MG63 (cell line): ENCODE measurements around the gene REXO1. TPM values are rescaled to one million over a fixed set of nuclear protein-coding genes. Genes with fewer than 3 reads are reported as not detected.

Experiments used
- DNase-seq: peaks from one replicate; pipeline ENCODE4 v3.0.0-alpha.2; 2020
- H3K27me3 ChIP-seq: fragments of 250-450 bp; sonication (Bioruptor Pico); 2 replicates; pipeline ENCODE4 v1.5.1; 2020; ENCODE audit warnings: mild to moderate bottlenecking, moderate library complexity
- H3K36me3 ChIP-seq: fragments of 250-450 bp; sonication (Bioruptor Pico); 2 replicates; pipeline ENCODE4 v1.5.1; 2020; ENCODE audit warnings: mild to moderate bottlenecking, moderate library complexity
- H3K4me3 ChIP-seq: fragments of 250-450 bp; sonication (Bioruptor Pico); 2 replicates; pipeline ENCODE4 v1.5.1; 2020; ENCODE audit warnings: mild to moderate bottlenecking, moderate library complexity
- H3K9me3 ChIP-seq: fragments of 250-450 bp; sonication (Bioruptor Pico); 2 replicates; pipeline ENCODE4 v1.5.1; 2020; ENCODE audit warnings: mild to moderate bottlenecking, moderate library complexity
- total RNA-seq: library from RNA; depleted of rRNA; stranded (reverse); fragments of >200 nt; shearing (Covaris generic); gene quantifications from 2 replicates; pipeline ENCODE4 v1.2.3, GENCODE V29; 2014; ENCODE audit warnings: low replicate concordance

REXO1 gene
- total RNA-seq, 1 experiment from 2014 or later: 4.4 TPM

DNA sequence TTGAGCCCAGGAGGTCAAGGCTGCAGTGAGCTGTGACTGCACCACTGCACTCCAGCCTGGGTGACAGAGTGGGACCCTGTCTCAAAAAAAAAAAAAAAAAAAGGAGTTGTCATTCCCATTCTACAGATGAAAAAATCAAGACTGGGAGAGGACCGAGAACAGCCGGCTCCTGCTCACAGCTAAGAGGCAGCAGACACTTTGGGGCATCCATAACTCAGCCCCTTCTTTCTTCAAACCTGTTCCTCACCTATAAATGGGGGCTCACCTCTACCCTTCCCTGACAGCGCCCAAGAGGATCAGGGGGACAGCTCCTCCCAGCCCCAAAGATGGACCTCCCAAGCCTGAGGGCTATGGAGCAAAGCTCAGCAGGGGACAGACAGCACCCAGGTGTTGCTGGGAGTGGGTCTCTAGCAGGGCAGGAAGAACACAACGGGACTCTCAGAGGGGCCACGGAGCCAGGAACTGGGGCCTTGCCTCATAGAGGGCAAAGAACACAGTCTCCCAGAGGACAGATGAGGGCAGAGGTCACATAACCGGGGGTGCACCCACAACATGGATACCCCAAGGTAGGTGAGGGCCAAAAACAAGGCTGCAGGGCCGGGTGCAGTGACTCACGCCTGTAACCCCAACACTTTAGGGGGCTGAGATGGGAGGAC is 18.5 kb upstream of the REXO1 start:
- Histone ChIP-seq H3K27me3 (no peaks in the 10 kb centered on the region), H3K36me3 (no peaks in the 10 kb centered on the region; the same call in 1 of the 2 replicates), H3K9me3 (no peaks in the 10 kb centered on the region), H3K4me3 (no peak overlapping the region)
- no peak for DNase-seq

DNA sequence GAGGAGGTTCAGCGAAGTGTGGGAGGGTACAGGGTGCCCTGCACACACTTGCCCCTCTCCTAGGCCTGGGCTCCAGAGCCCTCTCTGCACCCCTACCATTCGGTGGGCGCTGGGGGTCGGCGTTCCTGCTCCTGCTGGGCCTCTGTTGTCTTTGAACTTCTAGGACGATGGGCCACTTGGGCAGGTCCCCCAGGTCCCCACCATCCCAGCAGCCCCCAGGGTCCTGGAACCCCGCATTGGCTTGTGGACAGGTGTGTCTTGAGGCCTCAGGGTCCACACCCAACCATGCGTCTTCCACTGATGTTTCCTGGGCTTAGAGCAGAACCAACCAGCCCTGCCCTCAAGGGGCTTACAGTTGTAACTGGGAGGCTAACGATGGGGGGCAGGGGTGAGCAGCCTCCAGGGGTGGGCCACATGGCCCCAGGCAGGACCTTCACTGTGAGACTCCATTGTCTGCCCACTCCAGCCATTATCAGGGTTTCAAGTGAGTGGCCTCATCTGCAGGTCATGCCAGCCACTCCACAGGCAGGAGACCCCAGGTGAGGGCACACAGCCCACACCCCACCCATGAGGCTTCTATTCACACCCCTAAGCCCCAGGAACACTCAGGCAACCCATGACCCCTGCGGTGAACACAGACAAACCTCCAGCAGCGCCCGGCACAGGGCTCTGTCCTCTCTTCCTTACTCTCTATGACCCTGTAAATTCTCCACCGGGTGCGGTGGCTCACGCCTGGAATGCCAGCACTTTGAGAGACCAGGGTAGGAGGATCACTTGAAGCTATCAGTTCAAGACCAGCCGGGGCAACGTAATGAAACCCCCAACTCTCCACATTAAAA is 17.1 kb upstream of the REXO1 start:
- peak overlapping the region; percentile 84 for H3K4me3 ChIP-seq
- no peaks in the 10 kb centered on the region for H3K9me3 ChIP-seq
- H3K27me3 ChIP-seq: no peaks in the 10 kb centered on the region
- H3K36me3 ChIP-seq: no peaks in the 10 kb centered on the region; the same call in 1 of the 2 replicates
- no peak for DNase-seq

DNA sequence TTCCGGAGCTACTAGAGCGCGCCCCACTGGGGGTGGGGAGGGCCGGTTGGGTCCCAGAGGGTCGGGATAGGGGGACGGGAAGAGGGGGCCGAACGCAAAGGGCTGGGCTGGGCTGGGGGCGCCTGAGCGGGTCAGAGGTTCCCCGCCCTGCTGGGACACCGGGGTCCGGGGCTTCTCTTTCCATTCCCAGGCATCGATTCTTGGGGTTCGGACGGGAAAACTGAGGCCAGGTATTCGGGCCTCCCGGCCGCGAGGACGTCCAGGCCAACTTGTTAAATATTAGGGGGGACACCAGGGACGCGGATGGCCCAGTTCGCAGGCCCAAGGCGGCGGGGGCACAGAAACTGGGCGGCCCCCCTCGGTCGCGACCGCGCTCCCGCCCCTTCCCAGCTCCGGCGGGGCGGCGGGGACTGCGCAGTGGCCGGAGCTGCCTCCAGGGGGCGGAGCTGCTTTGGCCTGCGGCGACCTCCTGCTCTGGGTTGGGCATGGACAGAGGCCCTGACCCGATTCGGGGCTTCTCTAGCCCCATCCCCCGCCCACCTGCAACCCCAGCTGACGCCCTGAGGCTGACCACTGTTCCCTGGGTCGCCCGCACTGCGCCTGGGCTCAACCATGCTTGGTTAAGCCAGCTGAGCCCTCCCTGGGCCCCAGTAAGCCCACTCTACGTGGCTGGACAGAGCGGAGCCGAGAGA is 16.3 kb upstream of the REXO1 start:
- H3K9me3 ChIP-seq: no peaks in the 10 kb centered on the region
- no peaks in the 10 kb centered on the region for H3K27me3 ChIP-seq
- peak overlapping the region; percentile 84 for H3K4me3 ChIP-seq
- DNase-seq: peak; percentile 79
- no peaks in the 10 kb centered on the region; the same call in none of the 2 replicates for H3K36me3 ChIP-seq

DNA sequence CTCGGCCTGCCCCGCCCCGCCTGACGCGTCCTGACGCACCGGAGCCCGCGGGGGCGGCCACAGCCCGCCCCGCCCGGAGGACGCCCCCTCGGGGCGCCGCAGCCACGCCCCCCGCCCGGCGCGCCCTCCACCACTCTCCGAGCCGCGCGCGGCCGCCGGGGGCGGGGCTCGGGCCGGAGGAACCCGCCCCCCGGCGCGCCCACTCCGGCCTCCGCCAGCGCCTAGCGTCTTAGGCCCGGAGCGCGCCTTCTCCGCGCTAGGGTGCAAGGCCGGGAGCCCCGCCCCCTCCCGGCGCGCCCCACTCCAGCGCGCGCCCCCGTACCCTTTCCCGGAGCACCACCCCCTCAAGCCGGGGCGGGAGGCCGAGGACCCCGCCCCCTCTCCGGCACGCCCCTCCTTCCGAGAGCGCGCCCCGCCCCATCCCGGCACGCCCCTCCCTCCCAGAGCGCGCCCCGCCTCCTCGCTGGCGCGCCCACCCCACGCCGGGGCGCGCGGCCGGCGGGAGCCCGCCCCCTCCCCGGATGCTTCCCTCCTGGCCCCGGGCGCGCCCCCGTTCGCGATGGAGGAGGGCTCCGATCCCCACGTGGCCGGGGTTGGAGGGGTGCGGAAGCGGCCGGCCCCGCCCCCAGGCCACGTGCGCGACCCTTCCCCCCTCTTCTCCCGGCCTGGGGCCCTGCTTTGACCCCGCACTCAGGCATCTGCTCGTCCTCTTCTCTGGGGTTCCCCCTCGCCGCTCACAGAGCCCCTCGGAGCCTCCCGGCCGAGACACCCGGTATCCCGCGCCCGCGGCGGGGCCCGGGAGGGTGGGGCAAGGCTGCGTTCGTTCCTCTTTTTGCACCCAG is 15.6 kb upstream of the REXO1 start:
- Histone ChIP-seq H3K4me3 (peak overlapping the region; percentile 84), H3K36me3 (no peaks in the 10 kb centered on the region; the same call in none of the 2 replicates), H3K27me3 (no peaks in the 10 kb centered on the region), H3K9me3 (no peaks in the 10 kb centered on the region)
- peak; percentile 88 for DNase-seq

DNA sequence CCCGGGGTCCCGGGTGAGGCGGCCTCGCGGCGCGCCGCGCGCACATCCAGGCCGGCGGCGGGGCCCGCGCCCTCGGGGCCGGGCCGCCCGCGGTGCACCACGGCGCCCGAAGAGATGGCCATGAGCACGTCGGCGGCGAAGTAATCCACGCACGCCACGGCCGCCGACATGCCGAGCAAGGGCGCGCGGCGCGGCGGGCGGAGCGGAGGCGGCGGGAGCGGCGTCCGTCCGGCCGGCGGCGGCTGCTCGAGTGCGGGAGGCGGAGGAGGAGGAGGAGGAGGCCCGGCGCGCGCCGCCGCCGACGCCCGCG is 15.0 kb upstream of the REXO1 start, which contains the start of gene KLF16:
TSS of gene KLF16 (minus strand) at position 252 of the 310 bp plus-strand sequence. CDS start at position 170, 82 bp downstream.
- no peaks in the 10 kb centered on the region; the same call in none of the 2 replicates for H3K36me3 ChIP-seq
- H3K27me3 ChIP-seq: no peaks in the 10 kb centered on the region
- no peaks in the 10 kb centered on the region for H3K9me3 ChIP-seq
- H3K4me3 ChIP-seq: peak within 1 kb of the TSS; percentile 84
- DNase-seq: no peak

DNA sequence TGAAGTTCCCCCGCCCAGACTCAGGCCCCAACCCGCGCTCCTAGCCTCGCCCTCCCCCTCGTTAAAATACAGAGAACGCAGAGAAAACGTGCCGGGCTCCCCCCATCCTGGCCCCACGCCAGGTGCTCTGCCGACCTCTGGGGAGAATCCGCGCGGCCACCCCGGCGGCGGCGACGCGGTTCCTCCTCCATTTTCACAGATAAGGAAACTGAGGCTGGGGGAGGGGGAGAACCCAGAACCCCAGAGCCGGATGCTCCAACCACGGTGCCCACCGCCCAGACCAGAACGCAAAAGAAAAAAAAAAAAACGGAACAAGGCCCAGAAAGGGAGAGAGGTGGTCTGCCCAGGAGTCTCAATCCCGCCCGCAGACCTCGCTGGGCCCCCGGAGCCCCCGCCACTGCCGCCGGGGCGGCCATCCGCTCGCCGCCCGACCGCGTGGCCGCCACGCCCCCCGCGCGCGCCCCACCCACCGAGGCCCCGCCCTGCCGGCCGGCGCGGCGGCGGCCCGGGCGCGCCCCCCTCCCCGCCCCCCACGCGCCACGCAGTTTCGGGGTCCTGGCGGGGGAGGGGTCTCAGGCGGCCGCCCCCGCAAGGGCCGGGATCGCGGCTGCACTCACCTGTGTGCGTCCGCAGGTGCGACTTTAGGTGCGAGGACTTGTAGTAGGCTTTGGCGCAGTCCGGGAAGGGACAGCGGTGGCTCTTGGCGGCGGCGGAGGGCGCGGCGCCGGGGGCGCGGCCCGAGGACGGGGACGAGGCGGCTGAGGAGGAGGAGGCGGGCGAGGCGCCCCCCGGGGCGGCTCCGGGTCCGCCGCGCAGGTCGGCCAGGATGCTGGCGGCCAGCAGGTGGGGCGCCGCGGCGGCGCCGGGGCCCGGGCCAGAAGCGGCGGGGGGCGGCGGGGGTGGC is 14.4 kb upstream of the REXO1 start:
- no peaks in the 10 kb centered on the region; the same call in none of the 2 replicates for H3K36me3 ChIP-seq
- DNase-seq: peak; percentile 38
- H3K9me3 ChIP-seq: no peaks in the 10 kb centered on the region
- H3K4me3 ChIP-seq: peak overlapping the region; percentile 72
- no peaks in the 10 kb centered on the region for H3K27me3 ChIP-seq

DNA sequence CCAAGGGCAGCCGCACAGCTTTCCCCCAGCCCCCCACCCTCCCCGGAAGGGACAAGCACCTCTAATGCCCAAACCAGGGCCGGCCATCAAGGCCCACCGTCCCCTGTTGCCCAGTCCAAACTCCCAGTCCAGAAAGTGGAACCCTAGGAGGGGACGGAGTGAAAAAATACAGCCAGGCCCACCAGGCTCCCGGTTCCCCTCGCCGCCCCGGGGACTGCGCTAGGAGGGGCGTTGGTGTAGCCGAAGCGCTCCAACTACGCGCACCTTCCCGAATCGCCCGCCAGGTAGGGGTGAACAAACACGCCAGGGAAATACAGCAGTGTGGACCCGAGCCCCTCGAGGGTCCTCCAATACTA is 13.8 kb upstream of the REXO1 start:
- no peak for DNase-seq
- H3K36me3 ChIP-seq: no peaks in the 10 kb centered on the region; the same call in none of the 2 replicates
- H3K9me3 ChIP-seq: no peaks in the 10 kb centered on the region
- peak overlapping the region; percentile 72 for H3K4me3 ChIP-seq
- H3K27me3 ChIP-seq: no peaks in the 10 kb centered on the region

DNA sequence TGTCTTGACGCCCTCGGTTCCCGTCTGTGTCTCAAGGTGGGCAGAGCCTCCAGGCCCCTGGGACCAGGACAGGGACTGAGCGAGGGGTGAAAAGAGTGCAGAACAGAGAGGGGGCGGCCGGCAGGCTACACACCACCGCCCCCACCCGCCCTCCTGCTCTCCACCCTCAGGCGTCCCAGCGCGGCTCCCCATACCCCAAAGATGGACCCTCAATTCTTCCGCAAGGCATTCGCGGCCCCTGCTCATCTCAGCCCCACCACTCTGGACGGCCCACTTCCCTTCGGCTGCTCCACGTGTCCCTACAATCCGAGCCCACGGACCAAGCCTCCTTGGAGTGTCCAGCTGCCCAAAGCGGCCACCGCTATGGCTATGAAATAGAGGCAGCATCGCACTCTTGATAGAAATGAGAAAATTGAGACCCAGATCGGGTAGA is 13.3 kb upstream of the REXO1 start:
- Histone ChIP-seq H3K4me3 (peak overlapping the region; percentile 72), H3K9me3 (no peaks in the 10 kb centered on the region), H3K36me3 (no peaks in the 10 kb centered on the region; the same call in none of the 2 replicates), H3K27me3 (no peaks in the 10 kb centered on the region)
- DNase-seq: no peak

DNA sequence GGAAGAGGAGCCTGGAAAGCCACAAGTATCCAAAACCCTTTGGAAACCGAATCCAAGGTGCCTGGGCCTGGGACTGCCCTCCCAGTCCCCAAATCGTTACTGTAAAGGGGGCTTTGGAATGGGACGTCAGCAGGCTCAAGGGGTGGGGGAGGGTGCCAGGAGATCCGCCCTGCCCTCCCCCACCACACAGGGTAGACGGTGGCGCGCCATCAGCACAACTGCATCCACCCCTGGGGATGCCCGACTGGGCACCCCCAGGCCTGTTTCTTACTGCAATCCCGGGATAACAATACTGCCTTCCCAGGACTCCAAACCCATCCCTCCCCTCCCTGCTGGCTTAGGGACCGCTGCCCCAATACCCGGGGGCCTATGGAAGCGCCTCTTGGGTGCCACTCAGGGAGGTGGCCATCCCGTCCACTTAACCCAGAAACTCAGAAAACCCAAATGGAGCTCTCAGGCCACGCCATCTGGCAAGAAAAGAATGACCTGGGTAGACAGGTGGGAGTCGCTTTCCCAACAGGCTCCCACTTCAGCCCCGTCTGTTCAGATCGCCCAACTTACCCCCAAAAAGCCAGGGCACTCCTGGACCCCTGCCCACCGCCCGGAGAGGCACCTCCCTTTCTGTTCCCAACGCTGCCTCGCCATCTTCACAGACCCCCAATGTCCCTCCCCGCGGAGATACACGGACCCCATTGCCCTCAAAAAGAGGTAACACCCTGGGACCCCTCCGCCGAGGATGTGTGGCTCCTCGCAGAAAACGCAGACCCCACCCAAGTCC is 12.7 kb upstream of the REXO1 start:
- no peaks in the 10 kb centered on the region; the same call in none of the 2 replicates for H3K36me3 ChIP-seq
- H3K9me3 ChIP-seq: no peaks in the 10 kb centered on the region
- no peak for DNase-seq
- H3K4me3 ChIP-seq: peak overlapping the region; percentile 72
- no peaks in the 10 kb centered on the region for H3K27me3 ChIP-seq

DNA sequence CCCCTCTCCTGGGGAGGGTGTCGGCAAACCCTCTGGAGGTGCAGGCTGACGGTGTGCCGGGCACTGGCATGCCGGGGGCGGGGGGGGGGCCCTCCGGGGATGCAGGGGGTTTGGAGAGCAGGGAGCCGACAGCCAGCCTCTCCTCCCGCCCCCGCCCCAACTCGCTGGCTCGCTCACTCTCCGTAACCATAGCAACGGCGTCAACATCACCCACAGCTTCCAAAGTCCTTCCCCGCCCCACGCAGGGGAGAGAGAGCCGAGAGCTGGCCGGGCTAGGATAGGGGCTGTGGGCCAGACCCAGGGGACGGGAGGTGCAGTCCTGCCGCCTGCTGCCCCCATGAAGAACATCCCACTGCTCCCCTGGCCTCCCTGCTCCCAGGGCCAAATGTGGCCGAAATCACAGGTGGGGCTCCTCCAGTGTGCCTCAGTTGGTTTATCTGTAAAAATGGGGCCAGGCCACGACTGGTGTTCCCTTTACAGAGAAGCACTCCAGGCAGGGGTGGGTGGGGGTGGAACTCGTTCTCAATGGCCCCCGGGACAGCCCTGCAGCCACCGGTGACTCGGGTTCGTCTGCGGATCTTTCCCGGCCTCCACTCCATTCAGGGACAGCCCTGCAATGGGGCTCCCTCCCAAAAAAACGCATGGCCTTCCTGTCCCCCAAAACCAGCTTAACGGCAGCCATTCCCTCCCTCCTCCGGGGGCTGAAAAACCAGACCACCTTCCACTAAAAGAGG is 11.9 kb upstream of the REXO1 start:
- H3K27me3 ChIP-seq: no peaks in the 10 kb centered on the region
- peak; percentile 47 for DNase-seq
- no peaks in the 10 kb centered on the region for H3K9me3 ChIP-seq
- peak overlapping the region; percentile 72 for H3K4me3 ChIP-seq
- H3K36me3 ChIP-seq: no peaks in the 10 kb centered on the region; the same call in none of the 2 replicates

DNA sequence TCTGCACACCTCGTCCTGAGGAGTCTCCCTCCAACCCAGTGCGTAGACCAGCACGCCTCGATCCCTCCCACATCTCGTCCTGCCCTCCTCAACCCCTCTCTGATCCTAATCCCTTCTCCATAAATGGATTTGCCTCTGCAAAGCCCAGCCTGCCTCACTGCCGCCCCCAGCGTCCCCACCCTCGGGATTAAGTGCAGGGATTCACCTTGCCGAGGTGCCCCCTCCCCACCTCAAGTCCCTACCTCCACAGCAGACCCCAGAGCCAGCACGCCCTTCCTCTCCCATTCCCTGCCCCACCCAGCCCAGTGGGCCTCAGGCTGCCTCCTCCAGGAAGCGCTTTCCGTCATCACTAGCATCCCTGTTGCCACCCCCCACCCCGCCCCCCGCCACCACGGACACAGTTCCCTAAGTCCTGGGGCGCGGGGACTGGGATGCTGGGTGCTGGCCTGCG is 11.1 kb upstream of the REXO1 start:
- DNase-seq: no peak
- no peaks in the 10 kb centered on the region; the same call in none of the 2 replicates for H3K36me3 ChIP-seq
- H3K9me3 ChIP-seq: no peaks in the 10 kb centered on the region
- no peak overlapping the region for H3K4me3 ChIP-seq
- H3K27me3 ChIP-seq: no peaks in the 10 kb centered on the region

DNA sequence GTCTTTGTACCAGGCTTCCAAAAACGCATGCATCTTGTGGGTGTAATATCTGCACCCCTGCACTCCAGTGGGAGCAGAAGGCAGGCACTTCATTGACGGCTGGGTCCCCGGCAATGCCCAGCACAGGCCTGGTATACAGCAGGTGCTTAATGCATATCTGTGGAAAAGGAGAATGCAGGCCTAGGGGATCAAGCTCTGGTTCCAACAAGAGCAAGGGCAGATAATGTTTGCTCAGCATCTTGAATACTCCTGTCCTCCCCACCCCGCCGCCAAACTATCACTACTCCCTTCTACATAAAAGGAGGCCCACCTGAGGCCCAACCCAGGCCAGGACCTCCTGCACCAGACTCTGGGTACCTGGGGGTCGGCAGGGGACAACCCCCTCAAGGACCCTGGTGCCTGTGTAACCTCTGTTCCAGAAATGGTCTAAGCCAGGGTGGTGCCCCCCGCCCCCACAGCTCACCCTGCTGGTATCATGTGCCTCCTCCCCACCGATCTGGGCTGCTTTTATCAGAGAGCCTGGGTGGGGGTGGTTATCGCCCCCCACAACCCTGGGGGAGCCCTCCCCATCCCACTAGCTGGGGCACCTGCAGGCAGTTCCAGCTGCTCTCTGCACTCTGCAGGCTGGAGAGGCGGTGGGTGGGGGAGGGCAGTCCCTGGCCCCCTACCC is 10.3 kb upstream of the REXO1 start:
- DNase-seq: no peak
- no peaks in the 10 kb centered on the region for H3K9me3 ChIP-seq
- H3K36me3 ChIP-seq: no peaks in the 10 kb centered on the region; the same call in none of the 2 replicates
- no peaks in the 10 kb centered on the region for H3K27me3 ChIP-seq
- no peak overlapping the region for H3K4me3 ChIP-seq

DNA sequence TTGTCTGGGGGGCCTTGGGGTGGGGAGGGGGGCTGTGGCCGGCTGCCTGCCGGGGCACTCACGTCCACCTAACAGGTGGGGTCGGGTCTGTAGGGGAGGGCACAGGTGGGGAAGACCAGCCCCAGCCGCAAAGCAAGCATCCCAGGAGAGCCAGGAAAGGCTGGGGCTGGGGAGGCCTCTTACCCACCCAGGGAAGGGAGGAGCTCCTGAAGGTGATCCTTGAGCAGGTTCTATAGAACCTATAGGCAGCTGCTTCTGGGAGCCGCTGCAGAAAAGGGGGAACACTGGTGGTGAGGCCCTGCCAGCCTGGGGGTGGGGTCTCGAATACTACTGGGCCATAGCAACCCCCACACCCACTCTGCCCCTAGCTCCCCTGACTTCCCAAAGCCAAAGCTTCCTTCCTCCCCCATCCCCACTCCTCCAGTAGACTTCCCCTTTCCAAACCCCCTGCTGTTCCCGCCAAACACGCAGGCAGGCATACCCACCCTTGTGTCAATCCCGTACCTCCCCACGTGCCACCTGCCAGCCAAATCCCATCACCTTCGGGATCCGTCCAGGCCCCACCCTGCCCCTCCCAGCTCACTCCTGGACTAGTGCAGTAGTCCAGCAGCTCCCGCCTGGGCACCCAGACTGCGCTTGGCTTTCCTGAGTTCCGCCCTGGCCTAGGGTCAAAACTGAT is 9.5 kb upstream of the REXO1 start:
- no peak overlapping the region for H3K4me3 ChIP-seq

More for the DNA sequence above, 9.5 kb upstream of the REXO1 start:
- no peak for DNase-seq
- Histone ChIP-seq H3K27me3 (no peaks in the 10 kb centered on the region), H3K9me3 (no peaks in the 10 kb centered on the region), H3K36me3 (no peaks in the 10 kb centered on the region; the same call in none of the 2 replicates)
